Measurements from ENCODE around the gene CREB3L1.
A peak's percentile ranks its signal among the peaks of the same experiment; 100 is the strongest.

Gene CREB3L1

GRCh38 chr11:46319074-46319453, 41.6 kb downstream of the CREB3L1 start:
- Histone ChIP-seq H2AFZ (ENCODE audit: low read length) (peak overlapping the region; percentile 34; the same call in 1 of the 2 replicates), H3K9me3 (ENCODE audit: insufficient read depth, low read depth, low read length) (no peaks in the 10 kb centered on the region), H3K9ac (ENCODE audit: low read depth, low read length, poor library complexity, severe bottlenecking) (peak overlapping the region; percentile 74), H3K4me1 (ENCODE audit: insufficient read depth, low read length, poor library complexity, severe bottlenecking) (peaks cover 40% of the 10 kb centered on the region), H3K79me2 (ENCODE audit: insufficient read depth, low read length) (0 out of 2 replicates have a peak, but pooled peaks cover 3% of the 10 kb centered on the region), H3K9me2 (replicated peaks; ENCODE audit: low read depth, low read length) (no peaks in the 10 kb centered on the region), H3K36me3 (ENCODE audit: insufficient read depth, low read length) (no peaks in the 10 kb centered on the region), H4K20me1 (ENCODE audit: insufficient read depth, low read length, poor library complexity, severe bottlenecking) (no peaks in the 10 kb centered on the region), H3K4me3 (ENCODE audit: low read length, poor library complexity, severe bottlenecking) (peak overlapping the region; percentile 53), H3F3A (ENCODE audit: low read depth) (peaks cover 5% of the 10 kb centered on the region; the same call in 1 of the 2 replicates), H3K27me3 (ENCODE audit: insufficient read depth, low read length, poor library complexity, severe bottlenecking) (no peaks in the 10 kb centered on the region), H3K4me2 (ENCODE audit: low read depth, low read length, poor library complexity, severe bottlenecking) (peak overlapping the region; percentile 72)
- no peak for TF ChIP-seq EZH2phosphoT487 (IDR thresholded peaks at IDR 0.05; ENCODE audit: borderline replicate concordance)

GRCh38 chr11:46321757-46322156, 44.3 kb downstream of the CREB3L1 start:
- Histone ChIP-seq H3F3A (ENCODE audit: low read depth) (peaks cover 5% of the 10 kb centered on the region; the same call in 1 of the 2 replicates), H3K79me2 (ENCODE audit: insufficient read depth, low read length) (0 out of 2 replicates have a peak, but pooled peaks cover 3% of the 10 kb centered on the region), H3K4me1 (ENCODE audit: insufficient read depth, low read length, poor library complexity, severe bottlenecking) (peaks cover 40% of the 10 kb centered on the region), H3K4me3 (ENCODE audit: low read length, poor library complexity, severe bottlenecking) (no peak overlapping the region), H3K36me3 (ENCODE audit: insufficient read depth, low read length) (no peaks in the 10 kb centered on the region), H3K9me3 (ENCODE audit: insufficient read depth, low read depth, low read length) (no peaks in the 10 kb centered on the region), H3K4me2 (ENCODE audit: low read depth, low read length, poor library complexity, severe bottlenecking) (peak overlapping the region; percentile 23), H2AFZ (ENCODE audit: low read length) (no peak overlapping the region), H3K27me3 (ENCODE audit: insufficient read depth, low read length, poor library complexity, severe bottlenecking) (no peaks in the 10 kb centered on the region), H3K9me2 (replicated peaks; ENCODE audit: low read depth, low read length) (no peaks in the 10 kb centered on the region), H3K9ac (ENCODE audit: low read depth, low read length, poor library complexity, severe bottlenecking) (no peak overlapping the region), H4K20me1 (ENCODE audit: insufficient read depth, low read length, poor library complexity, severe bottlenecking) (no peaks in the 10 kb centered on the region)
- TF ChIP-seq CTCF (conservative IDR thresholded peaks at IDR 0.05; ENCODE audit: low read length) (no peak), EZH2phosphoT487 (IDR thresholded peaks at IDR 0.05; ENCODE audit: borderline replicate concordance) (no peak)

- H3K9ac ChIP-seq (ENCODE audit: low read depth, low read length, poor library complexity, severe bottlenecking) = no peak overlapping the region
- no peak overlapping the region for H3K4me3 ChIP-seq (ENCODE audit: low read length, poor library complexity, severe bottlenecking)
- peaks cover 40% of the 10 kb centered on the region for H3K4me1 ChIP-seq (ENCODE audit: insufficient read depth, low read length, poor library complexity, severe bottlenecking)
- no peaks in the 10 kb centered on the region for H3K9me3 ChIP-seq (ENCODE audit: insufficient read depth, low read depth, low read length)
- peaks cover 5% of the 10 kb centered on the region; the same call in 1 of the 2 replicates for H3F3A ChIP-seq (ENCODE audit: low read depth)
- H3K27me3 ChIP-seq (ENCODE audit: insufficient read depth, low read length, poor library complexity, severe bottlenecking) = no peaks in the 10 kb centered on the region
- TF ChIP-seq CTCF (conservative IDR thresholded peaks at IDR 0.05; ENCODE audit: low read length) = peak; percentile 53
- no peak for TF ChIP-seq EZH2phosphoT487 (IDR thresholded peaks at IDR 0.05; ENCODE audit: borderline replicate concordance)
- 0 out of 2 replicates have a peak, but pooled peaks cover 3% of the 10 kb centered on the region for H3K79me2 ChIP-seq (ENCODE audit: insufficient read depth, low read length)
- no peaks in the 10 kb centered on the region for H3K36me3 ChIP-seq (ENCODE audit: insufficient read depth, low read length)
- H2AFZ ChIP-seq (ENCODE audit: low read length) = no peak overlapping the region
- H3K9me2 ChIP-seq (replicated peaks; ENCODE audit: low read depth, low read length) = no peaks in the 10 kb centered on the region
- H4K20me1 ChIP-seq (ENCODE audit: insufficient read depth, low read length, poor library complexity, severe bottlenecking) = no peaks in the 10 kb centered on the region
- H3K4me2 ChIP-seq (ENCODE audit: low read depth, low read length, poor library complexity, severe bottlenecking) = no peak overlapping the region
Observed at GRCh38 chr11:46322759-46323158, 45.3 kb downstream of the CREB3L1 start.

- no peak overlapping the region for H3K4me2 ChIP-seq (ENCODE audit: low read depth, low read length, poor library complexity, severe bottlenecking)
- H3K9me2 ChIP-seq (replicated peaks; ENCODE audit: low read depth, low read length) = no peaks in the 10 kb centered on the region
- no peaks in the 10 kb centered on the region for H3K79me2 ChIP-seq (ENCODE audit: insufficient read depth, low read length)
- H2AFZ ChIP-seq (ENCODE audit: low read length) = no peak overlapping the region
- no peak overlapping the region for H3K9ac ChIP-seq (ENCODE audit: low read depth, low read length, poor library complexity, severe bottlenecking)
- peaks cover 39% of the 10 kb centered on the region for H3K4me1 ChIP-seq (ENCODE audit: insufficient read depth, low read length, poor library complexity, severe bottlenecking)
- H3K36me3 ChIP-seq (ENCODE audit: insufficient read depth, low read length) = no peaks in the 10 kb centered on the region
- no peaks in the 10 kb centered on the region for H3K27me3 ChIP-seq (ENCODE audit: insufficient read depth, low read length, poor library complexity, severe bottlenecking)
- H3K9me3 ChIP-seq (ENCODE audit: insufficient read depth, low read depth, low read length) = no peaks in the 10 kb centered on the region
- no peak overlapping the region for H3K4me3 ChIP-seq (ENCODE audit: low read length, poor library complexity, severe bottlenecking)
- TF ChIP-seq EZH2phosphoT487 (IDR thresholded peaks at IDR 0.05; ENCODE audit: borderline replicate concordance) (no peak), CTCF (conservative IDR thresholded peaks at IDR 0.05; ENCODE audit: low read length) (no peak)
- no peaks in the 10 kb centered on the region for H4K20me1 ChIP-seq (ENCODE audit: insufficient read depth, low read length, poor library complexity, severe bottlenecking)
- H3F3A ChIP-seq (ENCODE audit: low read depth) = peaks cover 8% of the 10 kb centered on the region
Observed at GRCh38 chr11:46326813-46327416, 49.5 kb downstream of the CREB3L1 start.

Data from Loucy (cell line).